Trophoblast cell (in vitro differentiated cells and primary cell): ENCODE results near the gene C4BPB.

ENCODE experiments used
- DNase-seq, 2 donors: peaks; one replicate each; pipeline ENCODE4 v3.0.0-alpha.2; 2016
- H2AFZ ChIP-seq: 2 replicates; pipeline ENCODE4 v1.6.1; 2013; ENCODE audit warnings: low read length, moderate library complexity, mild to moderate bottlenecking; ENCODE audit not compliant: insufficient read depth, poor library complexity
- H2AK5ac ChIP-seq: 2 replicates; pipeline ENCODE4 v1.6.1; 2013; ENCODE audit warnings: mild to moderate bottlenecking, low read length
- H2BK120ac ChIP-seq: 2 replicates; pipeline ENCODE4 v1.6.1; 2013; ENCODE audit warnings: low read length, mild to moderate bottlenecking, moderate library complexity; ENCODE audit not compliant: insufficient read depth, poor library complexity
- H2BK12ac ChIP-seq: 2 replicates; pipeline ENCODE4 v1.6.1; 2013; ENCODE audit warnings: mild to moderate bottlenecking, low read length, moderate library complexity
- H2BK5ac ChIP-seq: 2 replicates; pipeline ENCODE4 v1.6.1; 2013; ENCODE audit warnings: low read length, low read depth, moderate library complexity, mild to moderate bottlenecking; ENCODE audit not compliant: poor library complexity
- H3K14ac ChIP-seq: 2 replicates; pipeline ENCODE4 v1.6.1; 2013; ENCODE audit warnings: mild to moderate bottlenecking, low read length
- H3K18ac ChIP-seq: 2 replicates; pipeline ENCODE4 v1.6.1; 2013; ENCODE audit warnings: mild to moderate bottlenecking, low read length
- H3K23ac ChIP-seq: 2 replicates; pipeline ENCODE4 v1.6.1; 2013; ENCODE audit warnings: low read length
- H3K27ac ChIP-seq: 2 replicates; pipeline ENCODE4 v1.5.1; 2013; ENCODE audit warnings: low read depth, mild to moderate bottlenecking, inconsistent platforms, low read length, moderate library complexity
- H3K27me3 ChIP-seq: 2 replicates; pipeline ENCODE4 v1.6.1; 2013; ENCODE audit warnings: inconsistent platforms, mild to moderate bottlenecking, low read length, moderate library complexity; ENCODE audit not compliant: insufficient read depth
- H3K36me3 ChIP-seq, 2 experiments: 1 replicate in 1 of 2; 2 replicates in 1 of 2; pipeline ENCODE4 v1.6.1; 2013; ENCODE audit warnings: low read length in 2 of 2, mild to moderate bottlenecking in 2 of 2, moderate library complexity in 1 of 2; ENCODE audit not compliant: insufficient read depth in 2 of 2, control insufficient read depth in 1 of 2
- H3K4ac ChIP-seq: 2 replicates; pipeline ENCODE4 v1.6.1; 2013; ENCODE audit warnings: low read depth, mild to moderate bottlenecking, low read length, moderate library complexity
- H3K4me1 ChIP-seq, 2 experiments: 1 replicate in 1 of 2; 2 replicates in 1 of 2; pipeline ENCODE4 v1.6.1; 2013; ENCODE audit warnings: low read length in 2 of 2, mild to moderate bottlenecking in 2 of 2, moderate library complexity in 1 of 2; ENCODE audit not compliant: insufficient read depth in 2 of 2, control insufficient read depth in 1 of 2
- H3K4me2 ChIP-seq: 2 replicates; pipeline ENCODE4 v1.6.1; 2013; ENCODE audit warnings: inconsistent platforms, mild to moderate bottlenecking, low read length, moderate library complexity
- H3K4me3 ChIP-seq: 2 replicates; pipeline ENCODE4 v1.5.1; 2013; ENCODE audit warnings: mild to moderate bottlenecking, low read depth, low read length, inconsistent platforms
- H3K79me1 ChIP-seq: one replicate; pipeline ENCODE4 v1.6.1; 2013; ENCODE audit warnings: low read length
- H3K79me2 ChIP-seq: 2 replicates; pipeline ENCODE4 v1.6.1; 2013; ENCODE audit warnings: low read length, mild to moderate bottlenecking; ENCODE audit not compliant: control insufficient read depth, insufficient read depth, poor library complexity
- H3K9ac ChIP-seq: 2 replicates; pipeline ENCODE4 v1.6.1; 2013; ENCODE audit warnings: mild to moderate bottlenecking, low read length
- H3K9me3 ChIP-seq: 2 replicates; pipeline ENCODE4 v1.6.1; 2013; ENCODE audit warnings: low read depth, mild to moderate bottlenecking, control low read depth, inconsistent platforms, low read length; ENCODE audit not compliant: insufficient read depth
- H4K12ac ChIP-seq: 2 replicates; pipeline ENCODE4 v1.6.1; 2013; ENCODE audit warnings: low read depth, mild to moderate bottlenecking, low read length, moderate library complexity
- H4K8ac ChIP-seq: 2 replicates; pipeline ENCODE4 v1.6.1; 2013; ENCODE audit warnings: low read depth, mild to moderate bottlenecking, low read length, moderate library complexity
- H4K91ac ChIP-seq: one replicate; pipeline ENCODE4 v1.6.1; 2013; ENCODE audit warnings: low read depth, mild to moderate bottlenecking, low read length, moderate library complexity
- WGBS: extraction: QIAGEN DNeasy Blood & Tissue Kit; methylation state at CpG from one replicate; pipeline ENCODE4 v1.1.7; 2013; ENCODE audit warnings: missing lambda C conversion rate; ENCODE audit not compliant: insufficient read length, insufficient coverage; ENCODE audit errors: extremely low coverage; 5-methylcytosine and 5-hydroxymethylcytosine counted together

C4BPB gene

DNA sequence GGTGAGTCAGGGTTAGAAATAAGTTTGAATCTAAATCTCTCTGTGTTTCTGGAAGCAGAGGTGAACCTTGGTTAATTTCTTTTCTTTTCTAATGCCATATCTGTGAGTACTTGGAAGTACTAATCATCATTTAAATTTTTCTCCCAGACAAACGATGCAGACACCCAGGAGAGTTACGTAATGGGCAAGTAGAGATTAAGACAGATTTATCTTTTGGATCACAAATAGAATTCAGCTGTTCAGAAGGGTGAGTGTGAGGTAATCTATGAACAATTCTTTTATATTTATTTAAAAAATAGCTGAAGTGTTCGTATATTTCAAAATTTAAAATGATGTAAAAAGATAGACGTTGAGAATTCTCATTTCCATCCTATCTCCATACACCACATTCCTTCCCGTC lies 26.6 kb downstream of the C4BPB start:
- no peaks in the 10 kb centered on the region for H3K4me1 ChIP-seq
- no peak overlapping the region for H4K8ac ChIP-seq
- H3K4ac ChIP-seq = no peak overlapping the region
- no peak overlapping the region for H2BK12ac ChIP-seq
- H3K27me3 ChIP-seq = no peaks in the 10 kb centered on the region
- no peaks in the 10 kb centered on the region for H3K79me1 ChIP-seq
- no peak overlapping the region for H4K12ac ChIP-seq
- H3K9me3 ChIP-seq = no peaks in the 10 kb centered on the region
- 100% methylated on average over 1 of the region's 5 CpGs for WGBS
- H3K9ac ChIP-seq = no peak overlapping the region
- H4K91ac ChIP-seq = no peak overlapping the region
- H2BK5ac ChIP-seq = no peak overlapping the region
- no peak overlapping the region for H3K27ac ChIP-seq
- H2AK5ac ChIP-seq = no peak overlapping the region
- H3K79me2 ChIP-seq = no peaks in the 10 kb centered on the region
- no peak overlapping the region for H3K4me3 ChIP-seq
- H3K18ac ChIP-seq = no peak overlapping the region
- peak; percentile 44 to 93 for DNase-seq
- H2BK120ac ChIP-seq = no peak overlapping the region
- no peaks in the 10 kb centered on the region for H3K36me3 ChIP-seq
- H2AFZ ChIP-seq = no peak overlapping the region
- no peak overlapping the region for H3K23ac ChIP-seq
- H3K4me2 ChIP-seq = no peak overlapping the region
- H3K14ac ChIP-seq = no peak overlapping the region

DNA sequence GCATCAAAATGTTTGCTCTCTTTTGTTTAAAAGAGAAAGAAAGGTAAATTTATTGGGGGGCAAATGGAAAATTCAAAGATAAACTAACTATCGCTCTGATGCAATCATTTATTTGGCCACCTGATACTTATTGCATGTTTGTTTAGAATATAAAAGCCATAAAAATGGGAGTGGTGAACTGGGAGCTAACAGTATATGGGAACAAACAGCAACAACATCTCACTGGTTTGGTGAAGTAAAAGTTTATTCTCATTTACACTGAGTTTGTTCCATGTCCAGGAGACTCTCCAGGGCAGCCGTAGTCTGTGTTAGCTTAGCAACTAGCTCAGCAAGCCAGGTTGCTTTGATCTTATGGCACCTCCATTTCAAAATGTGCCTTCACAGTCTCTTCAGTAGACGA lies 35.7 kb downstream of the C4BPB start:
- Histone ChIP-seq H3K4me3 (no peak overlapping the region), H4K8ac (no peak overlapping the region), H3K4ac (no peak overlapping the region), H3K14ac (no peak overlapping the region), H2AK5ac (no peak overlapping the region), H2AFZ (no peak overlapping the region), H3K9me3 (no peaks in the 10 kb centered on the region), H3K4me2 (no peak overlapping the region), H3K27me3 (no peaks in the 10 kb centered on the region), H2BK12ac (no peak overlapping the region), H3K4me1 (no peaks in the 10 kb centered on the region), H4K91ac (no peak overlapping the region), H2BK120ac (no peak overlapping the region), H2BK5ac (no peak overlapping the region), H3K23ac (no peak overlapping the region), H3K18ac (no peak overlapping the region), H4K12ac (no peak overlapping the region), H3K79me2 (no peaks in the 10 kb centered on the region), H3K79me1 (no peaks in the 10 kb centered on the region), H3K9ac (no peak overlapping the region), H3K36me3 (no peaks in the 10 kb centered on the region), H3K27ac (no peak overlapping the region)
- no CpG with 5 or more reads among the region's 3 CpGs for WGBS
- DNase-seq = no peak

DNA sequence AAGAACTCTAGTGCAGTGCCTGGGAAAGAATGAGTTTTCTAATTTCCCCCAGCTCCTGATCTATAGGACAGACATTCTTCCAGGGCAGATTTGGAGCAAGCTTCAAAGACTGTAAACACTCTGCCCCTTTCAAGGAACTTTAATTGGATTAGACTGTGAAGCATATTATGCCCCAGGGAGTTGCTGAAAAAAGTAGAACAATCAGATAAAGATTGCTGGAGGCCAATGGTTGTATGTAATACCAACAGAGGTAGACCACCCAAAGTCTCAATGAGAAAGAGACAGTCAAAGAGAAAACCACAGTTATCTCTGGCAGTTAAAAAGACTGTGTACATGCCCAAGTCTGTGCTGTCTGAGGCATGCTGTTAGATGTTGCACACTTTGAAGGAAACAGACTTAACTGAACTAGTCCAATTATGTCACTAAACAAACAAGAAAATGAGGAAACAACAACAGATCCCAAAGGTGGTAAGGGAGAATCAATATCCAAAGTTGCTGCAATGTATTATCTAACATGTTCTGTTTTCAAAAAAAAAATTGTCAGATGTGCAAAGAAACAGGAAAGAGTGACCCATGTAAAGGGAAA lies 39.8 kb downstream of the C4BPB start:
- no peak overlapping the region for H2BK5ac ChIP-seq
- no peaks in the 10 kb centered on the region for H3K79me1 ChIP-seq
- no peaks in the 10 kb centered on the region for H3K36me3 ChIP-seq
- DNase-seq = peak in 1 of 2 donors; percentile 37
- no peak overlapping the region for H2AFZ ChIP-seq
- no peaks in the 10 kb centered on the region for H3K9me3 ChIP-seq
- H3K4me2 ChIP-seq = no peak overlapping the region
- no peak overlapping the region for H3K14ac ChIP-seq
- H2BK12ac ChIP-seq = no peak overlapping the region
- H3K4ac ChIP-seq = no peak overlapping the region
- no peaks in the 10 kb centered on the region for H3K4me1 ChIP-seq
- no peak overlapping the region for H2BK120ac ChIP-seq
- H4K8ac ChIP-seq = no peak overlapping the region
- H3K23ac ChIP-seq = no peak overlapping the region
- H4K12ac ChIP-seq = no peak overlapping the region
- H2AK5ac ChIP-seq = no peak overlapping the region
- H3K4me3 ChIP-seq = no peak overlapping the region
- H3K27ac ChIP-seq = peak overlapping the region; percentile 39
- H3K18ac ChIP-seq = no peak overlapping the region
- H3K79me2 ChIP-seq = no peaks in the 10 kb centered on the region
- H3K9ac ChIP-seq = no peak overlapping the region
- no peaks in the 10 kb centered on the region for H3K27me3 ChIP-seq
- no peak overlapping the region for H4K91ac ChIP-seq

DNA sequence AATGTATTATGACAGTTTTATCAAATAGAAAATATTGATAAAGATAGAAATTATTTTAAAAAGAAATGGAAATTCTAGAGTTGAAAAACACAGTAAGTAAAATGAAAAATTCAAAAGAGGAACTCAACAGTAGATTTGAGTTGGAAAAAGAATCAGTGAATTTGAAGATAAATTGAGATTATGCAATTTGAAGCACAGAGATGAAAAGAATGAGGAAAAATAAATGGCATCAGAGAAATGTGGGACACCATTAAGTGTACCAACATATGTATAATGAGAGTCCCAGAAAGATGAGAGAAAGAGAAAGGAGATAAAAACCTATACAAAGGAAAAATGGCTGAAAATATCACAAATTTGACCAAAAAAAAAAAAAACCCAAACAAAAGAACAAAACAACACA lies 40.4 kb downstream of the C4BPB start:
- no peak overlapping the region for H2AFZ ChIP-seq
- H3K4me2 ChIP-seq = no peak overlapping the region
- H4K12ac ChIP-seq = no peak overlapping the region
- H3K27me3 ChIP-seq = no peaks in the 10 kb centered on the region
- H2BK5ac ChIP-seq = no peak overlapping the region
- no peak overlapping the region for H4K91ac ChIP-seq
- H3K4me1 ChIP-seq = no peaks in the 10 kb centered on the region
- no peak overlapping the region for H2BK120ac ChIP-seq
- no peak overlapping the region for H3K27ac ChIP-seq
- no peaks in the 10 kb centered on the region for H3K79me2 ChIP-seq
- no peaks in the 10 kb centered on the region for H3K9me3 ChIP-seq
- no peak overlapping the region for H3K4me3 ChIP-seq
- H3K79me1 ChIP-seq = no peaks in the 10 kb centered on the region
- H2BK12ac ChIP-seq = no peak overlapping the region
- no peak overlapping the region for H3K14ac ChIP-seq
- H3K9ac ChIP-seq = no peak overlapping the region
- no peak overlapping the region for H4K8ac ChIP-seq
- H3K23ac ChIP-seq = no peak overlapping the region
- H3K36me3 ChIP-seq = no peaks in the 10 kb centered on the region
- no peak overlapping the region for H2AK5ac ChIP-seq
- no peak overlapping the region for H3K4ac ChIP-seq
- no peak overlapping the region for H3K18ac ChIP-seq
- DNase-seq = no peak
